HG03571 (cell line): ENCODE results near the gene CDKL2.

ENCODE experiments used
- ATAC-seq: cut with Tn5 transposase; IDR thresholded peaks from one replicate; pipeline ENCODE4 v1.9.1; 2021; ENCODE audit not compliant: unreplicated experiment

The CDKL2 gene

DNA sequence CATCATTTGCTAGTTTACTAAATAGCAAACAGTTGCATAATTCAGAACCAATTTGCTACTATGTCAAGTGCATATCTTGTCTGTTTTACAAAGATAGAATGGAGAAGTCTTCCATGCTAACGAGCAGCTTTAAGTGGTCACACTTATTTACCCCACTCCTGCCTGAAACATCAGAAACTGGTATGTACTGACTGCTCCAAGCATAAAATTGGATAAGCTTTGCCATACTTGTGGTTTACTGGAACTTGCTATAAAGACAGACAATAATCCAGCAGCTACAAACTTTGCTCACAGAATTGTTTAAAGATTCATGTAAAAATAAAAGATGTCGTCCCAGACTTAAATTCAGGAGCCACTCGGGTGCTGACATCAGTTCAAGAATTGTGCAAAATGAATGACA, 13.3 kb upstream of the CDKL2 start:
- ATAC-seq, result no peak

DNA sequence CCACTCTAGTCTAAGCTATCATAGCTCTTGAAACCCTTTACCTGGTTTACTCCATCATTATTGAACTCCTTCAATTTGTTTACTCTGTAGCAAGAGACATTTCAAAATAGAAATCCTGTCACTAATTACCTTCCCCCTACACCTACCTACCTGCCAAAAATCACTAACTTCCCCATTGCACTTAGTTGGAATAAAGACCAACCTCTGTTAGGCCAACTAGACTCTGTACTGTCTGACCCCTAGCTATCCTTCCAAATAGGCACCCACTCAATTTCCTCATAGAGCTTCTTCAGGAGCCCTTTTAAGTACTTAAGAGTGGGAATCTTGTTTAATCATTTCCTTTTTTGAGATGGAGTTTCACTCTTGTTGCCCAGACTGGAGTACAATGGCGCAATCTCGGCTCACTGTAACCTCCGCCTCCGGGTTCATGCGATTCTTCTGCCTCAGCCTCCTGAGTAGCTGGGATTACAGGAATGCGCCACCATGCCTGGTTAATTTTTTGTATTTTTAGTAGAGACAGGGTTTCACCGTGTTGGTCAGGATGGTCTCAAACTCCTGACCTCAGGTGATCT, 8.9 kb upstream of the CDKL2 start:
- no peak for ATAC-seq

DNA sequence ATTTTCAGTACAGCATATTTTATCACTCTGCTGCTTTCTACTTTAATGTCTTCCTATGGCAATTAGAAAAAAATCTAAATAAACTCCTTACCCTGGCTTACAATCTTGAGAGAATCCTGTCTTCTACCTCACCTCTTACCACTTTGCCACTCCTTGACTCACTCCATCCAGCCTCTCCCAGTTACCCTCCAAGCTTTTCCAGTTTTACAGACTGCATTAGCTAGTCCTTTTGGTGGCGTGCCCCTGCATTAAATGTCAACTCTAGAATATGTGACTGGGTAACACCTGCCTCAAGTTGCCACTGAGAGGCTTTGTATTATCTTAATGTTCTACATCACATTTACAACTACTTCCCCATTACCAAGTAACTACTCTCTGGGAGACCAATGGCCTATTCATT, 7.5 kb upstream of the CDKL2 start:
- no peak for ATAC-seq

DNA sequence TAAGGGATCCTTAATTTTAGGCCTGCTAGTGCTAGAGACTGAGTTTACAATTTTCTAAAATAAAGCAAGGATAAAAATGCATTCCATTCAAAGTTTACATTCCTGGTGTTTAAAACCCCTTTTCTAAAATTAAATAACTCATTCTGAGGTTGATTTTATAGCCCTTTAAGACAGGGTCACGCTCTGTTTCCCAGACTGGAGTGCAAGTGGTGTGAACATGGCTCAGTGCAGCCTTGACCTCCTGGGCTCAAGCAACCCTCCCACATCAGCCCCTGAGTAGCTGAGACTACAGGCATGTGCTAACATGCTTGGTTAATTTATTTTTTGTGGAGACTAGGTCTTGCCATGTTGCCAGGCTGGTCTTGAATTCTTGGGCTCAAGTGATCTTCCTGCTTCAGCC, 6.8 kb upstream of the CDKL2 start:
- ATAC-seq, result no peak

DNA sequence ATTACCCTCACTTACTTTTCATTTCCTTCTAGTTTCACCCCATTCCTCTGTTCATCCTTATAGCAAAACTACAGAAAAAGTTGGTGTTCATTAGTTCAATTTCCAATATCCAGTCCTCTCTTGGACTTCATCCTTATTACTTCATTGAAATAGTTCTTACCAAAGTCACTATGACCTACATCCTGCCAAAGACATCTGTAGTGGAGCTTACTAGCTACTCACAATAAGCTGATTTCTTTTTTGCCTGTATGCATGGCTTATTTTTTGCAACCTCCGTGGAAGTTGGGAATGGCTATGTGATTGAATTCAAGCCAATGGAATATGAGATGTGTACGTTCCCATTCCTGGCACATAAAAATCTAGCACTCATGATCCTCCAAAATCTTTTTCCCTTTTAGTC, 4.6 kb upstream of the CDKL2 start:
- ATAC-seq, result no peak

DNA sequence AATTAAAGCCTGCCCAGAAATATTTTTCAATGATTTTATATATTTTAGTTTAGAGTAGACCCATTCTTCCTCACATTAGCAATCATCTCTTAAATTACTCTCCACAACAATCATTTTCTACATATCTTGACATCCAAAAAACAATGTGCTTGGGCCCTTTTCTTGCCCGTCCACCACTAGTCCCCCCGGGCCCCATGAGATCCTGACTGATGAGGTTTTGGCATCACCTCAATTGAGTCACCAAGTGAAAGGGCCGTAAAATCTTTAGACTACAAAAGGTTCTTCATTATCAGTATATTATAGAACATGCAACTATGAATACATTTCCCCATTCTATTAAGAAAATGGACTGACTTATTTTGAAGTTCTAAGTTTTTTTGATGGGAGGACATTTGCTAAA, 4.0 kb upstream of the CDKL2 start:
- ATAC-seq, result no peak

DNA sequence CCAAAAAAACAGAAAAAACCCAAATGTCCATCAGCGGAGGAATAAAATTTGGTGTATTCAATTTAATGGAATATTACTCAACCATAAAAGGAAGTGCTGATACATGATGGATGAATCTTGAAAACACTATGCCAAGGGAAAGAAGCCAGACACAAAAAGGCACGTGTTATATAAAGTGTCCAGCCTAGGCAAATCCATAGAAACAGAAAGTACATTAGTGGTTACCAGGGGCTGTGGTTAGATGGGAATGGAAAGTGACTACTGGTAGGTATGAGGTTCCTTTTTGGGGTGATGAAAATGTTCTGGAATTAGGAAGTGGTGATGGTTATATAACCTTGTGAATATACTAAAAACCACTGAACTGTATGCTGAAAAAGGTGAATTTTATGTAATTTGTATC, 3.5 kb upstream of the CDKL2 start:
- no peak for ATAC-seq

DNA sequence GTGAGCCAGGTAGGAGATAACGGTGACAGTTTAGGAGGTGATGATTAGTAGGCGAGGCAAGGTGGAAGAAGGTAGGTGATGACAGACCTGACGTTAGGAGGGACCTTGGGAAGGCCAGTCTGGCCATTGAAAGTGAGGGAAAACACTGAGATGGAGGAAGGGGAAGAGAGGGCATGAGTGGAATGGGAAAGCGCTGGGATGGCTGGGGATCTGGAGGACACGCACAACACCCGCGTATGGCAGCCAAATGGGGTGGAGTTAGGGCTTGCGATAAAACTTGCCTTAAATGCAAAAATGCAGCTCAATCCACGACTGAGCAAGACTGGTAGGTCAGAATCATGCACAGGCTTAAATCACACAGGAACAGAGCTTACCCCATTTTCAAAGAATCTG, 605 bp upstream of the CDKL2 start:
- ATAC-seq, result no peak

DNA sequence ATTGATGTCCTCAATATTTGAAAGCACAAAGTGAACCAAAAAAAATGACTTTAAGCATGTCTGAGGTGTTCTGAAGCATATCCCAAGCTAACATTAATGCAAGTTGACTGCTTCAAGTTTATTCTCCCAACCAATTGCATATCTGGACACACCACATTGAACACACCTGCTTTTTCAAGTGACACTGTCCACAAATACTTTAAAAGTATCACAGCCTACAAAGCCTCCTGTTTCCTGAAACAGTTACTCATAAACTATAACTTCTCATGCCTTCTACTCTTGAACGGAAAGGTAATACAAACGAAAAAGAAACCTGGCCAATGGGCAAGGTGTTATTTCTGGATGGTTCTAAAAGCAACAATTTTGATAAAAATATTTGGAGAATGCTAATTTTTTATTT, 1.1 kb downstream of the CDKL2 start:
- no peak for ATAC-seq

DNA sequence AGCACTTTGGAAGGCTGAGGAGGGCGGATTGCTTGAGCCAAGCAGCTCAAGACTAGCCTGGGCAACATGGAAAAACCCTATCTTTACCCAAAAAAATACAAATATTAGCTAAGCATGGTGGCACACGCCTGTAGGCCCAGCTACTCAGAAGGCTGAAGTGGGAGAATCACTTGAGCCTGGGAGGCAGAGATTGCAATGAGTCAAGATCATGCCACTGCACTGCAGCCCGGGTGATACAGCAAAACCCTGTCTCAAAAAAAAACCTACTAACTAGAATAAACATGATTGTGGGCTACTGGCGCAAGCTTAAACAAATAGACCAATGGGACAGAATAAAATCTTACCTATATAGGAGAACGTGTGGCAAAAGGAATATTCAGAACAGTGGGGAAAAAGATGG, 7.3 kb downstream of the CDKL2 start:
- no peak for ATAC-seq

DNA sequence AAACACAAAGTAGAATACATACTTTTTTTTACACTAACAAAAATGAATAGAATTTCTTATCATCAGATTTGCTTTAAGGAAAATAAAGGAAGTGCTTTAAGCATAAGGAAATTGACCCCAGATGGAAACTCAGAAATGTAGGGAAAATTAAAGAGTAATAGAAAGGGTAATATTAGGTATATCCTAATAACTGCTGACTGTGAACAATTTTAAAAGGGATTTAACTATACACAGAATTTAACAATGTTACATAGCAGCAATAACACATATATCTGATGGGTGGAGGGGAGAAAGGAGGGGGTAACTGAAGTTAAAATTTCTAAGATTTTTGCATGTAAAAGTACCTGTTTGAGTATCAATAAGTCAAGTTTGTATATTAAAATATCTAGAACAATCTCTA, 8.6 kb downstream of the CDKL2 start:
- ATAC-seq, result no peak

DNA sequence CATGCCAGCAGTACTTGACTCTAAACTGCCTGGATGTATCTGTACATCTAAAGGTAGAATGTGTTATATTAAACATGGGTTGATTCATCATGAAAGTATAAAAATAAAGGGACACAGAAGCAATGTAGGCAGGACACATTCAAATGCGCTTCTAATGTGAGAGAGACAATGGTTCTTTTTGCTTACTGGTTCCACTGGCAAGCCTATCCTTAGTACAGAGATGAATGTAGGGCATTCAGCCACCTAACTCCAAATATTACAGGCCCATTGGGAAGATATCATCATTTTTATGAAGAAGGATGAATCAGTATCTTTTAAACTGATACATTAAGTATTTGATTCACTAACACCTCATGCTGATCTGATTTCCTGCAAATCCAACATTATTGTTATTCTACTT, 18.0 kb downstream of the CDKL2 start:
- no peak for ATAC-seq

DNA sequence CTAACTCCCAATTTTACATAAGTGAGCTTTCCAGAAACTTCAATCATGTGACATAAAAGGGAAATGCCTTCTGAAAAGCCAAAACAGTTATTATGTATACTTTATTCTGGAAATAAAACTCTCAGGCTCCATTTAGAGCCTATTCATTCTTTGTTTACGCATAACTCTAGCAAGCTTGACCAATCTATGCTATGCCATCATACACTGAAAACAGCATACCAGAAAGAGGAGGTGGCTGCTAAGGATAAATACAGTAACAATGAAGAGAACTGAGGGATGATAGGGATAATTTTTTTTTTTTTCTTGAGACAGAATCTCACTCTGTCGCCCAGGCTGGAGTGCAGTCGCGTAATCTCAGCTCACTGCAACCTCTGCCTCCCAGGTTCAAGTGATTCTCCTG, 24.4 kb downstream of the CDKL2 start:
- ATAC-seq, result no peak

DNA sequence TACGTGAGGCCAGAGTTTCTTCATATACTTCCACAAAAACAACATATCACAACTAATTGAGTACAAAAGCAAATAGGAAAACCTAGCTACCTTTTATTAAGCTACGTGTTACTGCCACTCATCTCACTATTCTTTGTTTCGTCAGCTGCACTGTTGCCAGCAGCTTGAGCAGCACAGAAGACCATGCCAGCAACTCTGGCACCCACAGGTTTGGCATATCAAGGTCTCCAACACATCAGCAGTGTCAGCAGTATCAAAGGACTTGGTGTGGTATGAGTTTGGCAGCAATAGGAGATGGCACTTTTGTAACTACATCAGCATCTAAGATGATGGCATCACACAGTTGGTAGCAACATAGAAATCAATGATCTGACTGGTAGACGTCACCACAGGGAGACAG, 30.7 kb downstream of the CDKL2 start:
- ATAC-seq, result no peak

DNA sequence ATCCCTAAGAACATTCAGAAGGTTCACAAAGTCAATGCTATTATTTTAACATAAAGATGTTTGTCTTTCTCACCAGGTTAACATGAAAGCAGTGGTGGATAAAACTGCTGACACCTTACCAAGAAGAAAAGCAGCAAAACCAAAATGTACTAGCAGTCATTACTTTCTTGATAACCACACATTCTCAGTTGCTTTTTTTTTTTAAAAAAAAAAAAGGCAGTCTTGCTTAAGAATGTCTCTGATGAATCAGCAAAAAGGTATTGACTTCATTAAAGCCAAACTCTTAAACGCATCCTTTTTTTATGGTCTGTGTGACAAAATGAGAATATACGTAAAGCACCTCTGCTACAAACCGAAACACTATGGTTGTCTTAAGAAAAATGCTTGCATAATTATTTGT, 31.9 kb downstream of the CDKL2 start:
- ATAC-seq, result no peak

DNA sequence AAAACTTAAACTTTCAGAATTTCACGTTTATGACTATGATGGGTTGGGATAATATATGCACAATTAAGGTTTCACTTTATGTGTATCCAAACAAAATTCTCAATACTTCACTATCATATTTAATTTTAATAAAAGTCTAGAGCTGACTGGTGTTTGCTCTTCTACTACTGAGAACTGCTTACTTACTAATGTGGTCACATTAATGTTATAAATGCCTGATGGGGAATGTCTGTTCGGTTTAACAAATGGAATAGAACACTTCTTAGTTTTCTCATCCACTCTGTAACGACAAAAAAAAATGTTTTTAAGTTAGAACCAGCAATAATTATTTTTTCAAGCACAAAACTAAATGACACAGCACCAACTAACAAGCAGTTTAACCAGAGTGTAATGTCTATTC, 34.3 kb downstream of the CDKL2 start:
- ATAC-seq, result no peak

DNA sequence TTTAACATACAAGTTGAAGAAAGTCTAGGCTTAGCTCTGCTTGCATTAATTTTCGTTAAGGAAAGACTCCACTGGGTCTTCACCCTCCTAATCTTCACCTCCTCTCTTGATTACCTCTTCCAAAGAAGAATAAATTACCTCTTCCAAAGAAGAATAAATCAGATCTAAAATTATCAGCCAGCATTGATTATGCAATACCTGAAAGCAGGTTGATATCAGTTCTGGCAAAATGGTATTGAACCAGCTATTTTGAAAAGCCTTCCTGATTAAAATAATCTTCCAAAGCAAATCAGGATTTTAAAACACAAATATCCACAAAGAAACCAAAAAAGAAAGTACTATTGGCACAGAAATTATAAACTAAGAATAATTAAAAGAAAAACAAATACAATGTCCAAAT, 36.9 kb downstream of the CDKL2 start:
- no peak for ATAC-seq

DNA sequence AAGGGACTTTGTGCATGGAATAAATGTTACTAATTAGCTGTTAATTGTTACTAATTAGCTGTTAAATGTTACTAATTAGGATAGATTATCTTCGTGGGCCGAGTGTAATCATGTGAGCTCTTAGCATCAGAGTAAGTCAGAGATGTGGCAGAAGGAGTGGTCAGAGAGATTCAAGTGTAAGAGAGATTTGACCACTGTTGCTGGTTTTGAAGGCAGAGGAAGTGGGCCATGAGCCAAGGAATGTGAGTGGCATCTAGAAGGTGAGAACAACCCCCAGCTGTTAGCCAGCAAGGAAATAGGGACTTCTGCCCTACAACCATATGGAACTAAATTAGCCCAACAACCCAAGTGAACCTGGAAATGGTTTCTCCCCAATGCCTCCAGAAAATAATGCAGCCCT, 46.3 kb downstream of the CDKL2 start:
- no peak for ATAC-seq

DNA sequence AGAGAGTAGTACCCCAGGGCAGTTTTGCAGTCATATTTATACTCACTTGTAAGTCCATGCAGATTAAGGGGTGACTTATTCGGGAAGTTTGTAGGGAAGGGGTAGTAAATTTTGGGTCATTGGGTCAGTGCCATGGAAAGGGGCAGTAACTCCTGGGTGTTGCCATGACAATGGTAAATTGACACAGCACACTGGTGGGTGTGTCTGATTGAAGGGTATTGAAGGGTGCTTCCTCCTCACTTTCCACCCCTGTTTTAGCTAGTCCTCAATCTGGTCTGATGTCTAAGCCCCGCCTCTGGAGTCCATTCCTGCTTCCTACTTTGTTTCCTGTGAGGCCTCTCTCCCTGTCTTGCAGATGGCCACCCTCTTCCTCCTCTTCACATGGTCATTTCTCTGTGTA, 62.6 kb downstream of the CDKL2 start:
- no peak for ATAC-seq

DNA sequence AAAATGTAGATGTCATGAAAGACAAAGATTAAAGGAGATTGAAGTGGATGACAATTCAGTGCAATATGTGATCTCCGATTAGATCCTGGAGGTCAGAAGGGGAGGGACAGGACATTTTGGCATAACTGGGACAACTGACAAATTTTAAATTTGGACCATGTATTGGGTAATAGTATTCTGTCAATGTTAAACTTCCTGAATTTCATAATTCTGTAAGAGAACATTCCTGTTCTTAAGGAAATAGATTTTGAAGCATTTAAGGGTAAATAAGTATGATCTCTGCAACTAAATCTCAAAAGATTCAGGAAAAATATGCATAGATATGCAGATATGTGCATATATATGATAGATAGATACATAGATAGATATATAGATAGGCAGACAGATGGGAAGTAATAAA, 63.4 kb downstream of the CDKL2 start:
- ATAC-seq, result no peak

DNA sequence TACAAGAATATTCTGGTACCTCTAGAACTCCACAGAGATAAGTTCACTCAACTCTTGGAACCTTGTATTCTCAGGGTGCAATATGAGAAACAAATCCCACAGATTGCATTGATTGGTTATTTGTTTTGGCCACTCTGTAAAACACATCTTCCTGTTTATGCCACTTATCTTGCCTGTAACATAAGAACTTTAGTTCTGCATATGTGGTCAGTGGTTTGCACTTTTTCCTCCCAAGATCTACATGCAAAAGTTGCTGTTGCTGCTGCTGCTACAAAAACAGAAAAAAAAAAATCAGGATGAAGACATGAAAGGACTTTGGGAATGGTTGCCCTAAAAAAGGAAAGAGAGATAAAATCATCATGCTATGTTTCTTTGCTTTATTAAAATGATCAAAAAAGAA, 64.8 kb downstream of the CDKL2 start:
- ATAC-seq, result no peak

DNA sequence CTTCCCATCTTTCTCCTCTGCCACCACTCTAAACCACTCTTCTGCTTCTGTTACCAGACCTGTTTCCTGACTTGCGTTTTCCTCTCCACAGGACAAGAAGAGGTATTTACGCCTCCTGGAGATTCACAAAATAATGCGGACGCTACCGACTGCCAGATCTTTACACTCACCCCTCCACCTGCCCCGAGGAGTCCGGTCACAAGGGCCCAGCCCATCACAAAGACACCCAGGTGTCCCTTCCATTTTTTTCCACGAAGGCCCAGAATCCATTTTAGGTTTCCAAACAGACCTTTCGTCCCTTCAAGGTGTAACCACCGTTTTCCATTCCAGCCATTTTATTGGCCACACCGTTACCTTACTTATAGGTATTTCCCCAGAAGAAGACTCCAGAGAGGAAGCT, 66.3 kb downstream of the CDKL2 start:
- no peak for ATAC-seq

DNA sequence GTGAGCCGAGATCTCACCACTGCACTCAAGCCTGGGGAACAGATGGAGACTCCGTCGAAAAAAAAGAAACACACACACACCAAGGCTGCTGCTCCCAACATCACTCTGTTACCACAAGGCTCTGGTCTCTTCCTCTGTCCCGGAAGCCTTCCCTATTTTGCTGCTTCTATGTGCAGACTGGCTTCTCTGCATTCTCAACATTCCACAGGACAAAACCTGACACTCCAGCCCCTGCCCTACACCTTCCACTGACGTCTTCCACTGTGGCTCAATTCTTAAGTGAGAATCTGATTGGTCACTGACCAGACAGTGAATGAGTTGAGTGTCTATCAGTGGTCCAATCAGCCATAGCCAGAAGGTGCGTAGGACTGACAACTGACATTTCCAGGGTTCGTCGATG, 68.5 kb downstream of the CDKL2 start:
- no peak for ATAC-seq

DNA sequence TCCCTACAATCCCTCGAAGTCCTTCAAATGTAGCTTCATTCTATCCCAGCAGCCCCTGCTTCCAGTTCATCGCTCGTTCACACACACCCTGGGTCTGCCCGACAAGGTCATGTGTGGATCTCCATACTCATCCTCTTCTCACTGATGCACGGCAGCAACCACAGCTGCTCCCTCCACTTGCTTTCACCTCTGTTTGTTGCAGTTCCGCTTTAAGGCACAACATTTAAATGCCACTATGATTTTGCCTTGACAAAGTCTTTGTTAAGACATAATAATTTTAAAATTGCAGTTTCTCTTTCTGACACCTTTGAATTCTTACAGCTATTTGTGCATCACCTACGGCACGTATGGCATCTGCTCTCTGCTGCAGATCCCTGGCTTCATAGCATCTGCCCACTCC, 72.6 kb downstream of the CDKL2 start:
- no peak for ATAC-seq
